ENCODE data around the gene SLC30A7.

SLC30A7 gene

GRCh38 chr1:100893718-100894117 lies 2.2 kb upstream of the SLC30A7 start:
- H3K27me3 Mint-ChIP-seq (ENCODE audit: low read depth): no peaks in the 10 kb centered on the region
- peak overlapping the region; percentile 77 to 96 (median 83) for H3K27ac Mint-ChIP-seq
- peaks cover 18% of the 10 kb centered on the region for H3K9me3 Mint-ChIP-seq
- H3K4me1 Mint-ChIP-seq: peaks cover 38% of the 10 kb centered on the region
- peaks cover 45% of the 10 kb centered on the region for H3K36me3 Mint-ChIP-seq (ENCODE audit: low read depth)
- TF ChIP-seq CTCF (IDR thresholded peaks at IDR 0.05; ENCODE audit: unreplicated experiment in 3 of 3): no peak
- H3K4me3 Mint-ChIP-seq: peak overlapping the region; percentile 95 to 99 (median 99)

- Mint-ChIP-seq H3K4me1 (peaks cover 38% of the 10 kb centered on the region), H3K27ac (peak within 1 kb of the TSS; percentile 96 to 99 (median 96)), H3K9me3 (peaks cover 12% of the 10 kb centered on the region), H3K36me3 (ENCODE audit: low read depth) (peaks cover 45% of the 10 kb centered on the region), H3K27me3 (ENCODE audit: low read depth) (no peaks in the 10 kb centered on the region), H3K4me3 (peak within 1 kb of the TSS; percentile 95 to 99 (median 99))
- no peak for TF ChIP-seq CTCF (IDR thresholded peaks at IDR 0.05; ENCODE audit: unreplicated experiment in 3 of 3)
These were observed 1.0 kb upstream of the SLC30A7 start, which contains the start of gene EXTL2 for GRCh38 chr1:100894603-100895539. Gene EXTL2, minus strand, starts transcription at chr1:100894842. Its CDS starts 6,085 bp downstream, at chr1:100888757.

GRCh38 chr1:100896481-100896982 lies 642 bp downstream of the SLC30A7 start:
- peaks cover 36% of the 10 kb centered on the region for H3K36me3 Mint-ChIP-seq (ENCODE audit: low read depth)
- no peaks in the 10 kb centered on the region for H3K27me3 Mint-ChIP-seq (ENCODE audit: low read depth)
- H3K4me3 Mint-ChIP-seq: peak overlapping the region; percentile 95 to 99 (median 99)
- peak overlapping the region; percentile 96 to 99 (median 96) for H3K27ac Mint-ChIP-seq
- H3K4me1 Mint-ChIP-seq: peaks cover 38% of the 10 kb centered on the region
- H3K9me3 Mint-ChIP-seq: no peaks in the 10 kb centered on the region
- TF ChIP-seq CTCF (IDR thresholded peaks at IDR 0.05; ENCODE audit: unreplicated experiment in 3 of 3): no peak

- H3K9me3 Mint-ChIP-seq: peaks cover 2% of the 10 kb centered on the region
- peaks cover 65% of the 10 kb centered on the region for H3K36me3 Mint-ChIP-seq (ENCODE audit: low read depth)
- H3K27me3 Mint-ChIP-seq (ENCODE audit: low read depth): no peaks in the 10 kb centered on the region
- peaks cover 12% of the 10 kb centered on the region for H3K4me1 Mint-ChIP-seq
- no peak for TF ChIP-seq CTCF (IDR thresholded peaks at IDR 0.05; ENCODE audit: unreplicated experiment in 3 of 3)
- no peak overlapping the region for H3K27ac Mint-ChIP-seq
- no peak overlapping the region for H3K4me3 Mint-ChIP-seq
These were observed 6.5 kb downstream of the SLC30A7 start for GRCh38 chr1:100902365-100902764.

- no peak for TF ChIP-seq CTCF (IDR thresholded peaks at IDR 0.05; ENCODE audit: unreplicated experiment in 3 of 3)
- peaks cover 6% of the 10 kb centered on the region for H3K4me1 Mint-ChIP-seq
- H3K27me3 Mint-ChIP-seq (ENCODE audit: low read depth): no peaks in the 10 kb centered on the region
These were observed 7.9 kb downstream of the SLC30A7 start for GRCh38 chr1:100903777-100904176.

More at GRCh38 chr1:100903777-100904176, 7.9 kb downstream of the SLC30A7 start:
- peaks cover 2% of the 10 kb centered on the region for H3K9me3 Mint-ChIP-seq
- no peak overlapping the region for H3K27ac Mint-ChIP-seq
- no peak overlapping the region for H3K4me3 Mint-ChIP-seq
- peaks cover 73% of the 10 kb centered on the region for H3K36me3 Mint-ChIP-seq (ENCODE audit: low read depth)

All from nephron (organoid).